Panc1 (cell line): ENCODE results near the gene HAND1.

ENCODE experiments used
- REST ChIP-seq, 2 experiments: IDR thresholded peaks; 2 replicates each; pipeline ENCODE4 v1.6.1; 2011 to 2012; ENCODE audit warnings: low read depth in 2 of 2, control low read depth in 1 of 2, low read length in 1 of 2, mild to moderate bottlenecking in 1 of 2, moderate library complexity in 1 of 2; ENCODE audit not compliant: insufficient read depth in 1 of 2
- TCF7L2 ChIP-seq: IDR thresholded peaks from 2 replicates; pipeline ENCODE4 v1.6.1; 2011; ENCODE audit warnings: mild to moderate bottlenecking, low read depth, low read length, inconsistent platforms
- TF ChIP-seq, protein P1 (sequence below): fragments of 450-650 bp; IDR thresholded peaks from 2 replicates; pipeline ENCODE4 v1.5.1; 2017; ENCODE audit warnings: mild to moderate bottlenecking

DNA sequence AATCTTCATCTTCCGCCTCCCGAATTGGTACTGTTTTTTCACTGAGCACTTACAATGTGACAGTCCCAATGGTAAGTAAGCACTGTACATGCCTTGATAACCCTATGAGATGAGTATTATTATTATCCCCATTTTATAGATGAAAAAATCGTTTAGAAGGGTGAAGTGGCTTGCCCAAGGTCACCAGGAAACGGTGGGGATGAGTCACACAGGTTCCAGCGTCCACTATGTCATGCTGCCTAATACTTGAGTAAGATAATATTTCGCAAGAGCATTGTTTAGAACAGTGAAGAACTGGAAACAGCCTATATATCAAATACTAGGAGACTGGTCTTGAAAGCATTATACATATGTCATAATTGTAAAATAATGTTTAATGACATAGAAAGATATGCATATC, 12.9 kb downstream of the HAND1 start:
- TF ChIP-seq, protein P1, sequence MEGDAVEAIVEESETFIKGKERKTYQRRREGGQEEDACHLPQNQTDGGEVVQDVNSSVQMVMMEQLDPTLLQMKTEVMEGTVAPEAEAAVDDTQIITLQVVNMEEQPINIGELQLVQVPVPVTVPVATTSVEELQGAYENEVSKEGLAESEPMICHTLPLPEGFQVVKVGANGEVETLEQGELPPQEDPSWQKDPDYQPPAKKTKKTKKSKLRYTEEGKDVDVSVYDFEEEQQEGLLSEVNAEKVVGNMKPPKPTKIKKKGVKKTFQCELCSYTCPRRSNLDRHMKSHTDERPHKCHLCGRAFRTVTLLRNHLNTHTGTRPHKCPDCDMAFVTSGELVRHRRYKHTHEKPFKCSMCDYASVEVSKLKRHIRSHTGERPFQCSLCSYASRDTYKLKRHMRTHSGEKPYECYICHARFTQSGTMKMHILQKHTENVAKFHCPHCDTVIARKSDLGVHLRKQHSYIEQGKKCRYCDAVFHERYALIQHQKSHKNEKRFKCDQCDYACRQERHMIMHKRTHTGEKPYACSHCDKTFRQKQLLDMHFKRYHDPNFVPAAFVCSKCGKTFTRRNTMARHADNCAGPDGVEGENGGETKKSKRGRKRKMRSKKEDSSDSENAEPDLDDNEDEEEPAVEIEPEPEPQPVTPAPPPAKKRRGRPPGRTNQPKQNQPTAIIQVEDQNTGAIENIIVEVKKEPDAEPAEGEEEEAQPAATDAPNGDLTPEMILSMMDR: no peak
- no peak for TF ChIP-seq REST (IDR thresholded peaks at IDR 0.05; ENCODE audit: insufficient read depth in 1 of 2, low read depth in 2 of 2, low read length in 1 of 2)
- TF ChIP-seq TCF7L2: no peak
